HG02840 (cell line): ENCODE data around the gene SNAI3.

Experiments used
- ATAC-seq: cut with Tn5 transposase; IDR thresholded peaks from one replicate; pipeline ENCODE4 v1.9.1; 2021; ENCODE audit warnings: mild to moderate bottlenecking, moderate library complexity, moderate number of reproducible peaks; ENCODE audit not compliant: unreplicated experiment, low FRiP score

The SNAI3 gene

GRCh38 chr16:88639231-88640038, 46.9 kb downstream of the SNAI3 start:
- no peak for ATAC-seq

- no peak for ATAC-seq
These were observed 47.7 kb downstream of the SNAI3 start, which contains the start of gene IL17C for GRCh38 chr16:88638323-88639230. Gene IL17C (plus strand): TSS chr16:88638572. CDS start chr16:88638642, 70 bp downstream.

DNA sequence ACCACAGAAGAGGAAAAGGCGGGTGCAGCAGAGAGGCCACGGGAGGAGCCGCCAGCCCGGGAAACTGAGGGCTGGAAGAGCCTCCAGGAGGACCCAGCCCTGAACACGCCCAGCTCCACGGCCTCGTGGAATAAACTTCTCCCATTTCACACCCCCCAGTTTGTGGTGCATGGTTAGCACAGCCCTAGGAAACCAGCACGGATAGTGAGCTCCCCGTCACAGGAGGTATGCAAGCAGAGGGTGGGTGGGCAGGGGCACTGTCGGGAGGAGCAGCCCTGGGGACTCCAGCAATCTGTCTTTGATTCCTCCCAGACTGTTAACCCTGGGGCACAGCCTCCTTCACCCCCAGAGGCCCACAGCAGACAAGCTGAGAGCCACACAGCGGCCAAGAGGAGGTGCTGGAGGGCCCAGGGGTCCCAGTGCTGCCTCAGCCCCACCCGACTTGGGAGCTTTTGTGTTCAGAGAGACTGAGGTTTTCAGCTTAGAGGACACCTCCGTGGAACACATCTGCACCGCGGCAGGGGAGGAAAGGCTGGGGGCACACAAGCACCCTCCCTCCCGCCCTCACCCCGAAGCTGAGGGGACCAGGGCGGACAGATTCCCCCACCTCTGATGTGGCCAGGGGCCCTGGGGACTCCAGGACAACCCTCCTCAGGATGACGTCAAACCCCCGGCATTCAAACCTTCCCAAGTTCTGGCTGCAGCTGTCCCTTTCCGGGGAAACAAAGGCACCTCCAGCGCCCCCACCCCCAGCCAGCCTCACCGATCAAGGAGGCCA, 49.6 kb downstream of the SNAI3 start:
- ATAC-seq = no peak

GRCh38 chr16:88635671-88636319, 50.5 kb downstream of the SNAI3 start:
- ATAC-seq = no peak

DNA sequence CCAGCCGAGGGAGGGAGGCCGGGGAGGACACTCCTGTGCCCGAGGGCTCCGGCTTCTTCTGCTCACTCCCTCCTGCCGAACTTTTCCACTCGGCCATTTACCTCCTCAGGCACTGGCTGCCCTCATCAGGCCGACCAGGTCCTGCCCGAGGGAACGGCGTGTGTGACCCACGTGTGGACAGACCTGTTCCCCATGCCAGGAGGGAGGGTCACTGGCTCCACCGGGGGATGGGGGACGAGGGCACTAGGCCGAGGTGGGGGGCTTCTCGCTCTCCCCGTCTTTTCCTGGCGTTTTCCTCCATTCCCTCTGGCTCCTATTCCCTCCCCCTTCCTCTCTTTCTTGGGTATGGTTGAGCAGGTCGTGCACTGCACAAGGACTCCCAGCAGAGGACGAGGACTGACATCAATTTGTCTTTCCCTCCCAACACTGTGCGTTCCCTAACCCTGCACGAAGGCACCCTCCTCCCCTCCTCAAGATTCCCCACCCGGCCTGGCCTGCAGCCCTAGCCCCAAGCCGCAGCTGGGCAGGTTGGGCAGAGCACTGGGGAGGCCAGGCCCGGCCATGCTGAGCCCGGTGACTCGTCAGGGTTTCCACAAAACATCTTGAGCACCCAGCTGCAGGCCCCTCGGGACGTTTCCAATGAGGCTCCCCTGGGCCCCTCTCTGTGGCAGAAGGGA, 51.2 kb downstream of the SNAI3 start:
- no peak for ATAC-seq

DNA sequence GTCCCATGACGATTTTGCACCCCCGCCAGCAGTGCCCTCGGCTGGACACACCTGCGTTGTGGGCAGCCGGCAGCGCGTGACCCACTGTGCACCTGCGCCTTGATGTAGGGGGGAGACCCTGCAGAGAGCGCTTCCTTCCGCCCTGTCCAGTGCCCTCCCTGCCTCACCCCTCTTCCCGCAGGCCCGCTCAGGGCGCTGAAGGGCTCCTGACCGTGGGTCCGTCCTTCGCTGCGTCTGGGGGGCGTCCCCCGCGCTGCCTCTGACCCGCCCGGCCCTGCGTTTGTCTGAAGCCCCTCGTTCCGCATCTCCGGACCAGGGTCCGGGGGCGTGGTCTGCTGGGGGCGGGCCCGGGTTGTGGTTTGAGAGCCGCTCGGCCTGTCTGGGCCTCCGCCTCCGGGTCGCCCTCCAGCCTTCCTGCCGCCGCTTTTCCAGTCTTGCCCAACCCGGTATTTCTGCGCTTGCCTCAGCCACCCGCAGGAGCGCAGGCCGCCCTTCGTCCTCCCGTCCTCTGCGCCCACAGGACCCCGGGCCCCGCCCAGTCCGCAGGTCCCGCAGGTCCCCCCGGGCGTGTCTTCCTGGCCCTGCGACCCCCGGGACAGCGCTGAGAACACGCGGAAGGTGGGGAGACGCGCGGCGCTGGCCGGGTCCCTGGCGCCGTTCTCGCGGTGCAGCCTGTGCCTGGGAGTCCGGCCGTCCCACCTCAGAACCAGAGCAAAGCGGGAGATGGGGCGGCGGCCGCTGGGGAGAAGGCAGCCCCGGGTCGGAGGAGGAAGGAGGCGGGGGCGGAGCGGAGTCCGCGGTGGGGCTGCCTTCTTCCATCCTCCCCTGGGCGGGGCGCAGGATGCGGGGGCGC, 51.9 kb downstream of the SNAI3 start:
- ATAC-seq = peak; percentile 47

DNA sequence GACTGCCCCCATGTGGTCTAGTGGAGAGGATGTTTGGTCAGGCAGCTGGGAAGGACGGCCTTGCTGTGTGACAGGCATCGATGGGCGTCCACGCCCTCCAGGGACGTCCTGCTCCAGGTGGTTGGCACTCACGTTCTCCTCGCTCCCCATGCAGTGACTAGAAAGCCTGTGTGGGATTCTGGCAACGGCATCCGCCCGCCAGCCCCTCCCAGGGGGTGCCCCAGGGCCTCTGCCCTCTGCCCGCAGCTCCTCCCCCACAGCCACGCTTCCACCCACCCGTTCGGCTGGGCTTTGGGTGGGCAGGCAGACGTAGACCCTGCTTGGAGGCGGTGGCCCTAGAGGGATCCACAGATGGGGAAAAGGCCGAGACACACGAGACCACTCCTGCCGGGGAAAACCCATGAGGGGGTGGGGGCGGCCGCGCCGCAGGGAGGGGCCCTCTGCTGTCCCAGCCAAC, 52.6 kb downstream of the SNAI3 start:
- ATAC-seq = peak; percentile 13

- ATAC-seq = no peak
These were observed 53.7 kb downstream of the SNAI3 start for GRCh38 chr16:88632587-88632930.

DNA sequence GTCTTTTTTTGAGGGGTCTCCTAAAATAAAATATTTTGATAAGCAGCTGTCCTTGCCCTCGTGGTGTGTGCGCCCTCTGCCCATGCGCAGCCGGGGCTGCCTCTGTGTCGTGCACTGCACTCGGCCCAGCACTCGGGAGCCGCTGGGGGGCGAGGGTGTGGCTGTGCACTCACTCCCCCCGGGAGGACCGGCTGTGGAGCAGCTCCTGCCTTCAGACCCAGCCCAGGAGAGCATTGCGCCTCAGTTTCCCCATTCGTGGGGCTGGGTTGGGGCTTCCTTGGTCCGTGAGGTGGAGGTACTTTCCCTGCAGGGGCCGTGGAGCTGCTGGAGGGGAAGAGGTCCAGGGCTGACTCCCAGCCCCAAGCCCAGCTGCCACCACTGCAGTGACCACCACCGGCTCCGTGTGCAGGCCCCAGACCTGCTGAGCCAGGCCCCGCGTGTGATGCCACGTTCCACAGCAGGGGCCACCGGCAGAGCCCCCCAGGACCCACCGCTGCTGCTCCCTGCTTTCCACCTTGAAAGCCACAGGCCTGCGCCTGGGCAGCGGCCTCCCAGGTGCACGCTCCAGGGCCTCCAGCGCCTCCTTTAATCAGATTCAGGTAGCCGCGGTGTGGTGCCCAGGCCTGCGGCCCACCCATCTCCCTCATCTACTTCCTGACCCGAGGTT, 54.3 kb downstream of the SNAI3 start:
- no peak for ATAC-seq

- no peak for ATAC-seq
These were observed 54.9 kb downstream of the SNAI3 start for GRCh38 chr16:88631384-88631783.

GRCh38 chr16:88630941-88631340, 55.4 kb downstream of the SNAI3 start:
- no peak for ATAC-seq

DNA sequence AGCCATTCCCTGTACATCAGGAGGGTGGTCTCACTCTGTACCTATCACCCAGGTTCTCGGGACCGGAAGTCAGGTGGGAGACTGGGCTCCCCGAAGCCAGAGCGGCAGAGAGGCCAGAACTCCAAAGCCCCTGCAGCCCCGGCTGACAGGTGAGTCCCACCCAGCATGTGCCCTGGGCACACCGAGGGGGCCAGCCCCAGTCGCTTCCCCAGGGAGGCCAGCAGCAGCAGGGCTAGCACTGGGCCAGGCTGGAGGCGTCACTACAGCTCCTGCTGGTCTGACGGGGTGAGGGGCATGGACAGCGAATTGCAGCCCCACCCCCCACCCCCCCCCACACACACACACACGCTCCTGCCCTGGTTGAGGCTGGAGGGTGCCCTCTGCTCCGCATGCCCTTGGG, 55.9 kb downstream of the SNAI3 start:
- ATAC-seq = no peak

DNA sequence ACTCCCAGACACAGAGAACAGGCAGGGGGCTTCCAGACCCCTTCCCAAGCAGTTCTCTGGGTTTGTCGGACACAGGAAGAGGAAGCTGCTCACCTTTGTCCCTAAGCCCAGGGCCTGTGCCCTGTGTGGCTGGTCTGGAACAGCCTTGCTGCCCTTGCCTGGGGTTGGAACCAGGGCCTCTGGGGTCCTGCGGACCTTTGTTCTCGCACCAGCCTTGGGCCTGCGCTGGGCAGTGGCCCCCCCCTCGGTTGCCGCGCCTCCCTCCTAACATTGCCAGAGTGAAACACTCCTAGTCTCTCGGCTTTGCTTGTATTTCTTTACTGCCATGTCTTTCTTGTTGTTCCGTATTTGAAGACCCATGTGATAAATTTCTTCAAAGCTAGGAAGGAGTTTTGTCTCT, 56.5 kb downstream of the SNAI3 start:
- ATAC-seq = no peak

- no peak for ATAC-seq
These were observed 57.8 kb downstream of the SNAI3 start for GRCh38 chr16:88628512-88628974.
